Measurements from ENCODE around the gene MARCHF4. TPM values are rescaled to one million over a fixed set of nuclear protein-coding genes. Genes with fewer than 3 reads are reported as not detected.

The MARCHF4 gene
- total RNA-seq, 2 donors from 2014 or later, result 0.44 to 0.58 TPM

GRCh38 chr2:216366777-216367471 lies 5.4 kb downstream of the MARCHF4 start:
- no peak overlapping the region for H3K9ac ChIP-seq (ENCODE audit: low read depth in 2 of 2, low read length in 2 of 2)
- DNase-seq, result no peak

GRCh38 chr2:216365518-216365917 lies 6.8 kb downstream of the MARCHF4 start:
- H3K9me3 ChIP-seq, result no peaks in the 10 kb centered on the region
- no peak for DNase-seq
- no peak for TF ChIP-seq CTCF (IDR thresholded peaks at IDR 0.05)
- no peak overlapping the region for H3K4me3 ChIP-seq
- H3K36me3 ChIP-seq, result no peaks in the 10 kb centered on the region
- peaks cover 1% of the 10 kb centered on the region for H3K27me3 ChIP-seq
- no peak overlapping the region for H3K27ac ChIP-seq
- intact Hi-C loops (cut with DNase I), result no loop called here
- H3K4me1 ChIP-seq, result no peaks in the 10 kb centered on the region
- no peak overlapping the region for H3K9ac ChIP-seq (ENCODE audit: low read depth in 2 of 2, low read length in 2 of 2)

More at GRCh38 chr2:216366777-216367471, 5.4 kb downstream of the MARCHF4 start:
- H3K27me3 ChIP-seq, result peaks cover 16% of the 10 kb centered on the region
- no peak for TF ChIP-seq CTCF (IDR thresholded peaks at IDR 0.05)
- no peaks in the 10 kb centered on the region for H3K4me1 ChIP-seq
- intact Hi-C loops (cut with DNase I), result no loop called here
- H3K27ac ChIP-seq, result no peak overlapping the region
- no peaks in the 10 kb centered on the region for H3K36me3 ChIP-seq
- no peak overlapping the region for H3K4me3 ChIP-seq
- no peaks in the 10 kb centered on the region for H3K9me3 ChIP-seq

- Histone ChIP-seq H3K27ac (no peak overlapping the region), H3K36me3 (no peaks in the 10 kb centered on the region), H3K27me3 (no peaks in the 10 kb centered on the region), H3K9me3 (no peaks in the 10 kb centered on the region), H3K4me3 (no peak overlapping the region), H3K4me1 (no peaks in the 10 kb centered on the region), H3K9ac (ENCODE audit: low read depth in 2 of 2, low read length in 2 of 2) (no peak overlapping the region)
- TF ChIP-seq CTCF (IDR thresholded peaks at IDR 0.05), result no peak
- no peak for DNase-seq
- intact Hi-C loops (cut with DNase I), result no loop called here
These were observed 9.1 kb downstream of the MARCHF4 start for GRCh38 chr2:216363221-216363620.

- Histone ChIP-seq H3K27me3 (no peaks in the 10 kb centered on the region), H3K4me3 (no peak overlapping the region), H3K36me3 (no peaks in the 10 kb centered on the region), H3K27ac (no peak overlapping the region), H3K9ac (ENCODE audit: low read depth in 2 of 2, low read length in 2 of 2) (no peak overlapping the region), H3K9me3 (no peaks in the 10 kb centered on the region), H3K4me1 (no peaks in the 10 kb centered on the region)
- no peak for TF ChIP-seq CTCF (IDR thresholded peaks at IDR 0.05)
- intact Hi-C loops (cut with DNase I), result no loop called here
- DNase-seq, result no peak
These were observed 9.6 kb downstream of the MARCHF4 start for GRCh38 chr2:216362730-216363129.

GRCh38 chr2:216355711-216356110 lies 16.6 kb downstream of the MARCHF4 start:
- no peaks in the 10 kb centered on the region for H3K36me3 ChIP-seq
- no peaks in the 10 kb centered on the region for H3K27me3 ChIP-seq
- TF ChIP-seq CTCF (IDR thresholded peaks at IDR 0.05), result no peak
- no peak for DNase-seq
- no peak overlapping the region for H3K27ac ChIP-seq
- H3K4me1 ChIP-seq, result no peaks in the 10 kb centered on the region
- no peak overlapping the region for H3K9ac ChIP-seq (ENCODE audit: low read depth in 2 of 2, low read length in 2 of 2)
- H3K9me3 ChIP-seq, result no peaks in the 10 kb centered on the region
- intact Hi-C loops (cut with DNase I), result no loop called here
- no peak overlapping the region for H3K4me3 ChIP-seq

All from colonic mucosa (tissue), 4 donors.